PC-9 (cell line): ENCODE measurements around the gene ADARB2. TPM values are rescaled to one million over a fixed set of nuclear protein-coding genes. Genes with fewer than 3 reads are reported as not detected.

Source experiments
- BruUV-seq: library from RNA; stranded (reverse); fragments of 400-500 nt; replicated peaks from 2 replicates; lab custom pipeline; 2021; lab: Mats Ljungman, UMichigan
- CTCF ChIA-PET: fragments of 300-600 bp; sonication (Branson Sonifier 250); formaldehyde crosslinking; loops from one replicate; lab custom pipeline; 2022; ENCODE audit warnings: antibody characterized with exemption; lab: Charles Lee
- POLR2A ChIA-PET: fragments of 300-600 bp; sonication (Branson Sonifier 250); formaldehyde crosslinking; loops from one replicate; lab custom pipeline; 2022; ENCODE audit warnings: antibody characterized with exemption; ENCODE audit not compliant: unreplicated experiment; lab: Charles Lee
- DNase-seq, 2 experiments: peaks; one replicate each; pipeline versions ENCODE4 v3.0.0 to v3.0.0-alpha.2; 2015 to 2022; ENCODE audit warnings: mixed read lengths in 1 of 2
- H2AFZ ChIP-seq: fragments of 200-600 bp; sonication (generic); 2 replicates; pipeline ENCODE4 v1.8.1; 2017; ENCODE audit warnings: antibody characterized with exemption
- H3F3A ChIP-seq: fragments of 200-600 bp; sonication (generic); 2 replicates; pipeline ENCODE4 v1.8.1; 2017; ENCODE audit warnings: antibody characterized with exemption, mild to moderate bottlenecking, low read depth; ENCODE audit not compliant: insufficient read depth
- H3K27ac ChIP-seq: fragments of 200-600 bp; sonication (generic); 2 replicates; pipeline ENCODE4 v1.6.1; 2016; ENCODE audit warnings: mixed run types
- H3K27me3 ChIP-seq: fragments of 200-600 bp; sonication (generic); 2 replicates; pipeline ENCODE4 v1.6.1; 2016; ENCODE audit warnings: low read depth, mixed run types; ENCODE audit not compliant: insufficient read depth
- H3K36me3 ChIP-seq: fragments of 200-600 bp; sonication (generic); 2 replicates; pipeline ENCODE4 v1.6.1; 2016; ENCODE audit warnings: low read depth, mixed run types
- H3K4me1 ChIP-seq: fragments of 200-600 bp; sonication (generic); replicated peaks from 2 replicates; pipeline ENCODE4 v1.6.1; 2016; ENCODE audit warnings: mixed run types; ENCODE audit not compliant: insufficient read depth
- H3K4me2 ChIP-seq: fragments of 200-600 bp; sonication (generic); 2 replicates; pipeline ENCODE4 v1.6.1; 2017; ENCODE audit warnings: mixed run types
- H3K4me3 ChIP-seq: fragments of 200-600 bp; sonication (generic); 2 replicates; pipeline ENCODE4 v1.6.1; 2016; ENCODE audit warnings: mixed run types
- H3K79me2 ChIP-seq: fragments of 200-600 bp; sonication (generic); 2 replicates; pipeline ENCODE4 v1.6.1; 2017; ENCODE audit warnings: low read depth, mixed run types
- H3K9me2 ChIP-seq: fragments of 200-600 bp; sonication (generic); 2 replicates; pipeline ENCODE4 v1.8.1; 2017; ENCODE audit warnings: mild to moderate bottlenecking; ENCODE audit not compliant: insufficient read depth
- H3K9me3 ChIP-seq: fragments of 200-600 bp; sonication (generic); 2 replicates; pipeline ENCODE4 v1.8.1; 2016; ENCODE audit warnings: low read depth; ENCODE audit not compliant: insufficient read depth
- H4K20me1 ChIP-seq: fragments of 200-600 bp; sonication (generic); 2 replicates; pipeline ENCODE4 v1.8.1; 2017; ENCODE audit not compliant: insufficient read depth
- EZH2 ChIP-seq: fragments of 200-600 bp; sonication (generic); IDR thresholded peaks from 2 replicates; pipeline ENCODE4 v1.8.0; 2017; ENCODE audit warnings: antibody characterized with exemption, low read depth
- intact Hi-C: fragments of 100-400 bp; cut with micrococcal nuclease; formaldehyde crosslinking; loops from one replicate; pipeline ENCODE4 v1.10.0; 2022; ENCODE audit not compliant: unreplicated experiment
- total RNA-seq: library from RNA; stranded (reverse); gene quantifications from 2 replicates; pipeline ENCODE4 v1.2.3, GENCODE V29; 2021
- TF ChIP-seq, protein P1 (sequence below): fragments of 200-600 bp; sonication (generic); conservative IDR thresholded peaks from 2 replicates; pipeline ENCODE4 v1.6.1; 2017; ENCODE audit warnings: mixed run types, antibody characterized with exemption, mild to moderate bottlenecking, moderate library complexity

Gene ADARB2
- total RNA-seq, 1 experiment from 2014 or later: not detected

DNA sequence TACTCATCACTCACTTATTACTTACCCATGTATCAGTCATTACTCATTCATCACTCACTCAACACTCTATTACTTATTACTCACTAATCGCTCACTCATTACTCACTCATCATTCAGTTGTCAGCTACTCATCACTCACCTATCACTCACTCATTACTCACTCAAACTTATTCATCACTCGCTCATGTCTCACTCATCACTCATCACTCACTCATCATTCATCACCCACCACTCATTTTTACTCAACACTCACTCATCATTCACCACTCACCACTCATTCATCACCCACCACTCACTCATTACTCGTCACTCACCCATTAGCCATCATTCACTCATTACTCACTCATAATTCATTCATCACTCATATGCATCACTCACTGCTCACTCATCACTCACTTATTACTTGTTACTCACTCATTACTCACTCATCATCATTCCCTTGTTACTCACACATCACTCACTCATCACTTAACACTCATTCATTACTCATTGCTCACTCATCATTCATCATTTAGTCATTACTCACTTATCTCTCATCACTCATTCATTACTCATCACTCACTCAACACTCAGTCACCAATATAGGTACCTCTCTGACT lies 237.9 kb downstream of the ADARB2 start:
- intact Hi-C loops: no loop called here
- Histone ChIP-seq H3K9me2 (no peaks in the 10 kb centered on the region), H2AFZ (no peak overlapping the region), H3K4me2 (no peak overlapping the region), H3K36me3 (no peaks in the 10 kb centered on the region), H3K27ac (no peak overlapping the region), H3K9me3 (no peaks in the 10 kb centered on the region), H3F3A (peaks cover 15% of the 10 kb centered on the region; the same call in 1 of the 2 replicates), H3K79me2 (no peaks in the 10 kb centered on the region), H3K27me3 (no peaks in the 10 kb centered on the region), H3K4me3 (no peak overlapping the region), H3K4me1 (no peaks in the 10 kb centered on the region), H4K20me1 (no peaks in the 10 kb centered on the region)
- TF ChIP-seq EZH2: no peak
- TF ChIP-seq, protein P1, sequence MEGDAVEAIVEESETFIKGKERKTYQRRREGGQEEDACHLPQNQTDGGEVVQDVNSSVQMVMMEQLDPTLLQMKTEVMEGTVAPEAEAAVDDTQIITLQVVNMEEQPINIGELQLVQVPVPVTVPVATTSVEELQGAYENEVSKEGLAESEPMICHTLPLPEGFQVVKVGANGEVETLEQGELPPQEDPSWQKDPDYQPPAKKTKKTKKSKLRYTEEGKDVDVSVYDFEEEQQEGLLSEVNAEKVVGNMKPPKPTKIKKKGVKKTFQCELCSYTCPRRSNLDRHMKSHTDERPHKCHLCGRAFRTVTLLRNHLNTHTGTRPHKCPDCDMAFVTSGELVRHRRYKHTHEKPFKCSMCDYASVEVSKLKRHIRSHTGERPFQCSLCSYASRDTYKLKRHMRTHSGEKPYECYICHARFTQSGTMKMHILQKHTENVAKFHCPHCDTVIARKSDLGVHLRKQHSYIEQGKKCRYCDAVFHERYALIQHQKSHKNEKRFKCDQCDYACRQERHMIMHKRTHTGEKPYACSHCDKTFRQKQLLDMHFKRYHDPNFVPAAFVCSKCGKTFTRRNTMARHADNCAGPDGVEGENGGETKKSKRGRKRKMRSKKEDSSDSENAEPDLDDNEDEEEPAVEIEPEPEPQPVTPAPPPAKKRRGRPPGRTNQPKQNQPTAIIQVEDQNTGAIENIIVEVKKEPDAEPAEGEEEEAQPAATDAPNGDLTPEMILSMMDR: no peak
- ChIA-PET CTCF (no interaction called here), POLR2A (no interaction called here)
- BruUV-seq: no TSS peak
- DNase-seq: no peak

DNA sequence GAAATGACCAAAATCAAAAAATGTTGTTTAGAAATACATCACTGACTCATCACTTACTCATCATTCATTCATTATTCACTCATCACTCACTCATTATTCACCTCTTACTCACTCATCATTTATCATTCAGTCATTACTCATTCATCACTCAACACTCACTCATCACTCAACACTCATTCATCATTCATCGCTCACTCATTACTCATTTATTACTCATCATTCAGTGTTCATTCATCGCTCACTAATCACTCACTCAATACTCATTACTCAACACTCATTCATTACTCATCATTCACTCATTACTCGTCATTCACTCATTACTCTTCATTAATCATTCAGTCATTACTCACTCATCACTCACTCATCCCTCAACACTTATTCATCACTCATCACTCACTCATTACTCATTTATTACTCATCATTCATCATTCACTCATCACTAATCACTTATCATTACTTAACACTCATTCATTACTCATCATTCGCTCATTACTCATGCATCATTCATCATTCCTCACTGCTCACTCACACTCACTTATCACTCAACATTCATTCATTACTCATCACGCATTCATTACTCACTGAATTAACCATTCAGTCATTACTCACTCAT lies 238.5 kb downstream of the ADARB2 start:
- Histone ChIP-seq H2AFZ (no peak overlapping the region), H3K9me2 (no peaks in the 10 kb centered on the region), H3K27me3 (no peaks in the 10 kb centered on the region), H3K27ac (no peak overlapping the region), H3K9me3 (no peaks in the 10 kb centered on the region), H3K4me3 (no peak overlapping the region), H3K4me1 (no peaks in the 10 kb centered on the region), H3F3A (peaks cover 15% of the 10 kb centered on the region; the same call in 1 of the 2 replicates), H3K36me3 (no peaks in the 10 kb centered on the region), H3K79me2 (no peaks in the 10 kb centered on the region), H3K4me2 (no peak overlapping the region), H4K20me1 (no peaks in the 10 kb centered on the region)
- POLR2A ChIA-PET: no interaction called here
- BruUV-seq: no TSS peak
- TF ChIP-seq, protein P1: no peak
- TF ChIP-seq EZH2: no peak
- CTCF ChIA-PET: no interaction called here
- no peak for DNase-seq
- intact Hi-C loops: no loop called here

DNA sequence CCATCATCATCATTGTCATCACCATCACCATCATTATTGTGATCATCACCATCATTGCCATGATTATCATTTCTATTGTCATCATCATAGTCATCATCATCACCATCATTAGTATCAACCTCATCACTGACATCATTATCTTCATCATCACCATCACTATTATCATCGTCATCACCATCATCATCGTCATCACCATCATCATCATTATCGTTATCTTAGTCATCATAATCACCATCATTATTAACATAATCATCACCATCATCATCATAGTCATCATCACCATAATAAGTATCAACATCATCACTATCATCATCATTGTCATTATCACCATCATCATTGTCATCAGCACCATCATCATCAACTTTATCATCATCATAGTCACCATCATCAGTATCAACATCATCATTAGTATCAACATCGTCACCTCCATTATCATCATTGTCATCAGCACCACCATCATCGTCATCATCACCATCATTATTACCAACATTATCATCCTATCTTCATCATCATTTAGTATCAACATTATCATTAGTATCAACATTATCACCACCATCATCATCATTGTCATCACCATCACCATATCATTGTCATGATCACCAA lies 241.3 kb downstream of the ADARB2 start:
- no peak for DNase-seq
- no peaks in the 10 kb centered on the region for H3K79me2 ChIP-seq
- no peak overlapping the region for H2AFZ ChIP-seq
- ChIA-PET POLR2A (no interaction called here), CTCF (no interaction called here)
- no peaks in the 10 kb centered on the region for H4K20me1 ChIP-seq
- H3K4me1 ChIP-seq: no peaks in the 10 kb centered on the region
- H3K4me2 ChIP-seq: no peak overlapping the region
- no peaks in the 10 kb centered on the region for H3K27me3 ChIP-seq
- H3K9me3 ChIP-seq: no peaks in the 10 kb centered on the region
- H3K4me3 ChIP-seq: no peak overlapping the region
- intact Hi-C loops: no loop called here
- H3F3A ChIP-seq: peaks cover 15% of the 10 kb centered on the region; the same call in 1 of the 2 replicates
- no peaks in the 10 kb centered on the region for H3K36me3 ChIP-seq
- TF ChIP-seq, protein P1: no peak
- no peak for TF ChIP-seq EZH2
- no TSS peak for BruUV-seq
- H3K27ac ChIP-seq: no peak overlapping the region
- H3K9me2 ChIP-seq: no peaks in the 10 kb centered on the region
